HG02588 (cell line): ENCODE results near the gene NDUFA6.
"Not testable (repeated sequence)": the region's sequence is repeated elsewhere in the genome, so short reads cannot be mapped to it uniquely, and the experiment has no call there.

Source experiments
- ATAC-seq: cut with Tn5 transposase; IDR thresholded peaks from one replicate; pipeline ENCODE4 v1.9.1; 2021; ENCODE audit warnings: mild to moderate bottlenecking, moderate library complexity; ENCODE audit not compliant: unreplicated experiment

The NDUFA6 gene

GRCh38 chr22:42072606-42073330 lies 17.8 kb downstream of the NDUFA6 start:
- no peak for ATAC-seq

GRCh38 chr22:42071508-42071907 lies 19.1 kb downstream of the NDUFA6 start:
- not testable (repeated sequence) for ATAC-seq

GRCh38 chr22:42070517-42071422 lies 19.8 kb downstream of the NDUFA6 start, which contains the start of gene NAGA:
Gene NAGA (minus strand): TSS chr22:42070812. CDS start chr22:42070297, 515 bp downstream.
- ATAC-seq: peak; percentile 90

- no peak for ATAC-seq
These were observed 20.6 kb downstream of the NDUFA6 start for GRCh38 chr22:42069801-42070516.

- ATAC-seq: no peak
These were observed 22.3 kb downstream of the NDUFA6 start for GRCh38 chr22:42068291-42068690.

GRCh38 chr22:42067671-42068251 lies 22.8 kb downstream of the NDUFA6 start:
- ATAC-seq: no peak

GRCh38 chr22:42066937-42067336 lies 23.6 kb downstream of the NDUFA6 start:
- no peak for ATAC-seq

- ATAC-seq: no peak
These were observed 24.3 kb downstream of the NDUFA6 start for GRCh38 chr22:42066126-42066761.

- no peak for ATAC-seq
These were observed 25.0 kb downstream of the NDUFA6 start for GRCh38 chr22:42065438-42066125.

GRCh38 chr22:42064629-42065028 lies 25.9 kb downstream of the NDUFA6 start:
- ATAC-seq: no peak

GRCh38 chr22:42062506-42063170 lies 27.9 kb downstream of the NDUFA6 start:
- ATAC-seq: no peak

- ATAC-seq: no peak
These were observed 29.5 kb downstream of the NDUFA6 start for GRCh38 chr22:42061041-42061440.

GRCh38 chr22:42060489-42060888 lies 30.1 kb downstream of the NDUFA6 start:
- no peak for ATAC-seq

GRCh38 chr22:42056757-42057511 lies 33.6 kb downstream of the NDUFA6 start:
- no peak for ATAC-seq

GRCh38 chr22:42052765-42053164 lies 37.8 kb downstream of the NDUFA6 start:
- no peak for ATAC-seq

GRCh38 chr22:42050641-42051180 lies 39.9 kb downstream of the NDUFA6 start:
- no peak for ATAC-seq

GRCh38 chr22:42041784-42042183 lies 48.8 kb downstream of the NDUFA6 start:
- ATAC-seq: no peak

GRCh38 chr22:42039271-42039670 lies 51.3 kb downstream of the NDUFA6 start:
- ATAC-seq: no peak
